Measurements from ENCODE around the gene TMEM229B. TPM values are rescaled to one million over a fixed set of nuclear protein-coding genes. Genes with fewer than 3 reads are reported as not detected.

The TMEM229B gene
- total RNA-seq, 1 donor from 2014 or later = 2.2 TPM

DNA sequence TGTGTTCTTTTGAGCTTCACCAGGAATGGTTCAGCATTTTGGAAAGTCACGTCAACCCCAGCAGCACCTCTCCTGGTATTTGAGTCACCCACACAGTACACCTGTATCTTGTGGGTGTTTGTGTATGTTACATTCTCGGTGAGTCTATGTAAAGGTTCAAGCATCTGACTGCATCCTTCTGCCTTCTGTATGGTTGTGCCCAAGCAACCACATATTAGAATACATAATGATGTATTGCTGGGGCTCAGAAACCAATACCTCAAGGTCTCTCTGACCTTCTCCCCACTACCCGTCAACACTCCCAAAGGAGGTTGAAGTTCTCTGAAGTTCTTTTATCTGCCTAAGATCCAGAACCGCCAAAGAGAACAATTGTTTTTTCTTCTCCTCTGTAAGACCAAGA, 9.2 kb upstream of the TMEM229B start:
- no peak for DNase-seq (ENCODE audit: low read depth)
- TF ChIP-seq, protein P1, sequence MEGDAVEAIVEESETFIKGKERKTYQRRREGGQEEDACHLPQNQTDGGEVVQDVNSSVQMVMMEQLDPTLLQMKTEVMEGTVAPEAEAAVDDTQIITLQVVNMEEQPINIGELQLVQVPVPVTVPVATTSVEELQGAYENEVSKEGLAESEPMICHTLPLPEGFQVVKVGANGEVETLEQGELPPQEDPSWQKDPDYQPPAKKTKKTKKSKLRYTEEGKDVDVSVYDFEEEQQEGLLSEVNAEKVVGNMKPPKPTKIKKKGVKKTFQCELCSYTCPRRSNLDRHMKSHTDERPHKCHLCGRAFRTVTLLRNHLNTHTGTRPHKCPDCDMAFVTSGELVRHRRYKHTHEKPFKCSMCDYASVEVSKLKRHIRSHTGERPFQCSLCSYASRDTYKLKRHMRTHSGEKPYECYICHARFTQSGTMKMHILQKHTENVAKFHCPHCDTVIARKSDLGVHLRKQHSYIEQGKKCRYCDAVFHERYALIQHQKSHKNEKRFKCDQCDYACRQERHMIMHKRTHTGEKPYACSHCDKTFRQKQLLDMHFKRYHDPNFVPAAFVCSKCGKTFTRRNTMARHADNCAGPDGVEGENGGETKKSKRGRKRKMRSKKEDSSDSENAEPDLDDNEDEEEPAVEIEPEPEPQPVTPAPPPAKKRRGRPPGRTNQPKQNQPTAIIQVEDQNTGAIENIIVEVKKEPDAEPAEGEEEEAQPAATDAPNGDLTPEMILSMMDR (conservative IDR thresholded peaks at IDR 0.05; ENCODE audit: low read depth, low read length) = no peak
- H3K4me3 ChIP-seq (ENCODE audit: low read depth, low read length) = no peak overlapping the region

DNA sequence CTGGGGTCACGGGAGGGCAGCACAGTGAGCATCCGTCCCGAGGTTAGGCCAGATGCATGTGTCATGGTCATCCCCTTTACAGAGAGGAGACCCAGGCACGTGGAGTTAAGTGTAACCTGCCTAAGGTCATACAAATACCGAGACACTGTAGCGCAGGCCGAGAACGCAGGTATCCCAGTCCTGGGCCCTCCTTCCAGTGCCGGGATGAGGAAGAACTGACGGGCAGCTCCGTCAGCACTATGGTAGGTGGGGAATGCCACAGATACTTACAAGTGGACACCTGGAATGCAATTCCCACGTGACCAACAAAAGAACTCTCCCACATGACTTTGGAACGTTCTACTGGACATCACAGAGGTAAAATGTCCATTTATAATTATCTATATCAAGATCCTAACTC, 8.7 kb upstream of the TMEM229B start:
- no peak for DNase-seq (ENCODE audit: low read depth)
- TF ChIP-seq, protein P1 (conservative IDR thresholded peaks at IDR 0.05; ENCODE audit: low read depth, low read length) = no peak
- no peak overlapping the region for H3K4me3 ChIP-seq (ENCODE audit: low read depth, low read length)

GRCh38 chr14:67495827-67496226, 7.3 kb upstream of the TMEM229B start:
- TF ChIP-seq, protein P1 (conservative IDR thresholded peaks at IDR 0.05; ENCODE audit: low read depth, low read length) = no peak
- no peak overlapping the region for H3K4me3 ChIP-seq (ENCODE audit: low read depth, low read length)
- DNase-seq (ENCODE audit: low read depth) = no peak

DNA sequence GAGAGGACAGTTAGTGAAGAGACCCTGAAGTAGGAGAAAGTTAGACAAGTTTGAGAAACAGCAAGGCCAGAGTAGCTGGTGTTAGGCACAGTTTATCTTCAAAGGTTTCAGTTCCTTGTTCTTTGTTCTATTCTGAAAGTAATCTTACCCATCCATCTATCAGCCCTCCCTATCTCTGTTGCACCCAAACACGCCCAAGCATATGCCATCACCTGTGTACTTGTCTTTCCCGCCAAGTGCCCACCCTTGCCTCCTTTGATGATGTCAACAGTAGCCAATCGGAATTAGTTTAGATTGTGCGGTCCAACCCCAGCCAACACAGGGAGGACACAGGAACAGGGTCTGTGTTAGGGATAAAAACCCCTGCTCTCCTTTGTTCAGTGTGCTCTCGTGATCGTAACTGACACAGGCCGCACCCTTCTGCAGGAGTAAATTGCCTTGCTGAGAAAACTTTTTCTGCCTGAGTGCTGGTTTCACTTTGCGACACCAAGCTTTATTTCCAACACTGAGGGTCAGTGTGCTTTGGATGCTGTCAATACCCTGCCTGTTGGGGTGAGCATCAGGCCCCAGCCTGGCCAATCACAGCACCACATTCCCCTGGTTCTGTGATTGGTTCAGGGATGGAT, 4.7 kb upstream of the TMEM229B start:
- no peak overlapping the region for H3K4me3 ChIP-seq (ENCODE audit: low read depth, low read length)
- DNase-seq (ENCODE audit: low read depth) = no peak
- TF ChIP-seq, protein P1 (conservative IDR thresholded peaks at IDR 0.05; ENCODE audit: low read depth, low read length) = no peak

GRCh38 chr14:67492538-67492937, 4.0 kb upstream of the TMEM229B start:
- TF ChIP-seq, protein P1 (conservative IDR thresholded peaks at IDR 0.05; ENCODE audit: low read depth, low read length) = no peak
- H3K4me3 ChIP-seq (ENCODE audit: low read depth, low read length) = no peak overlapping the region
- DNase-seq (ENCODE audit: low read depth) = no peak

GRCh38 chr14:67491741-67492507, 3.4 kb upstream of the TMEM229B start:
- no peak for DNase-seq (ENCODE audit: low read depth)
- H3K4me3 ChIP-seq (ENCODE audit: low read depth, low read length) = no peak overlapping the region
- TF ChIP-seq, protein P1 (conservative IDR thresholded peaks at IDR 0.05; ENCODE audit: low read depth, low read length) = no peak
